GM06990 (cell line): ENCODE results near the gene PDE6B.

ENCODE experiments used
- DNase-seq: peaks from one replicate; pipeline ENCODE4 v3.0.0-alpha.2; 2011; ENCODE audit not compliant: insufficient read length; ENCODE audit errors: extremely low read depth
- H3K27me3 ChIP-seq: replicated peaks from 2 replicates; pipeline ENCODE4 v1.6.0; 2011; ENCODE audit warnings: low read length; ENCODE audit not compliant: control insufficient read depth, insufficient read depth
- H3K36me3 ChIP-seq: 2 replicates; pipeline ENCODE4 v1.5.1; 2011; ENCODE audit warnings: low read length; ENCODE audit not compliant: control insufficient read depth, insufficient read depth
- H3K4me3 ChIP-seq: replicated peaks from 2 replicates; pipeline ENCODE4 v1.5.1; 2011; ENCODE audit warnings: low read depth, mild to moderate bottlenecking, control low read depth, low read length
- TF ChIP-seq, protein P1 (sequence below): IDR thresholded peaks from 2 replicates; pipeline ENCODE4 v1.5.1; 2011; ENCODE audit warnings: low read length, control low read depth, mild to moderate bottlenecking, inconsistent platforms; ENCODE audit not compliant: insufficient read depth, poor library complexity, severe bottlenecking

PDE6B gene

GRCh38 chr4:712093-712492 lies 86.7 kb downstream of the PDE6B start:
- DNase-seq, result no peak
- H3K27me3 ChIP-seq, result no peaks in the 10 kb centered on the region
- TF ChIP-seq, protein P1, sequence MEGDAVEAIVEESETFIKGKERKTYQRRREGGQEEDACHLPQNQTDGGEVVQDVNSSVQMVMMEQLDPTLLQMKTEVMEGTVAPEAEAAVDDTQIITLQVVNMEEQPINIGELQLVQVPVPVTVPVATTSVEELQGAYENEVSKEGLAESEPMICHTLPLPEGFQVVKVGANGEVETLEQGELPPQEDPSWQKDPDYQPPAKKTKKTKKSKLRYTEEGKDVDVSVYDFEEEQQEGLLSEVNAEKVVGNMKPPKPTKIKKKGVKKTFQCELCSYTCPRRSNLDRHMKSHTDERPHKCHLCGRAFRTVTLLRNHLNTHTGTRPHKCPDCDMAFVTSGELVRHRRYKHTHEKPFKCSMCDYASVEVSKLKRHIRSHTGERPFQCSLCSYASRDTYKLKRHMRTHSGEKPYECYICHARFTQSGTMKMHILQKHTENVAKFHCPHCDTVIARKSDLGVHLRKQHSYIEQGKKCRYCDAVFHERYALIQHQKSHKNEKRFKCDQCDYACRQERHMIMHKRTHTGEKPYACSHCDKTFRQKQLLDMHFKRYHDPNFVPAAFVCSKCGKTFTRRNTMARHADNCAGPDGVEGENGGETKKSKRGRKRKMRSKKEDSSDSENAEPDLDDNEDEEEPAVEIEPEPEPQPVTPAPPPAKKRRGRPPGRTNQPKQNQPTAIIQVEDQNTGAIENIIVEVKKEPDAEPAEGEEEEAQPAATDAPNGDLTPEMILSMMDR, result no peak
- H3K36me3 ChIP-seq, result peaks cover 4% of the 10 kb centered on the region
- no peak overlapping the region for H3K4me3 ChIP-seq

- peaks cover 4% of the 10 kb centered on the region for H3K36me3 ChIP-seq
- TF ChIP-seq, protein P1, result no peak
Observed at GRCh38 chr4:712916-713632, 87.7 kb downstream of the PDE6B start.

DNA sequence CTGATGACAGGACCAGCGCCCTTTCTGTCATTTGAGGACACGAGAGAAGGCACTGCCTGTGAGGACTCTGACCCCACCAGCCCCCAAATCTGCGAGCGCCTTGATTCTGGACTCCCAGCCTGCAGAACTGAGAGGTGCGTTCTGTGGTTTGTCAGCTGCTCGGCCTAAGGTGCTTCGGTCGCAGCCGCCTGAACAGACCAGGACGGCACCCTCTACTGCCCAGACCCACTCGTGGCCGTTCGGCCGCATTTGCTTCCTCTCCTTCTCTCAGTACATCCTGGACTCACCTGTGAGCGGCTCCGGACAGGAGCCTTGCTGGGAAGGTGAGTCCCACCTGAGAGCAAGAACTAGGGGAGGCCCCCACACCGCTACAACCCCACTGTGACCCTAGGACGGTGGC lies 88.7 kb downstream of the PDE6B start:
- Histone ChIP-seq H3K36me3 (peaks cover 4% of the 10 kb centered on the region), H3K4me3 (no peak overlapping the region)
- TF ChIP-seq, protein P1, result no peak

More at GRCh38 chr4:712916-713632, 87.7 kb downstream of the PDE6B start:
- Histone ChIP-seq H3K4me3 (no peak overlapping the region), H3K27me3 (no peaks in the 10 kb centered on the region)
- no peak for DNase-seq

DNA sequence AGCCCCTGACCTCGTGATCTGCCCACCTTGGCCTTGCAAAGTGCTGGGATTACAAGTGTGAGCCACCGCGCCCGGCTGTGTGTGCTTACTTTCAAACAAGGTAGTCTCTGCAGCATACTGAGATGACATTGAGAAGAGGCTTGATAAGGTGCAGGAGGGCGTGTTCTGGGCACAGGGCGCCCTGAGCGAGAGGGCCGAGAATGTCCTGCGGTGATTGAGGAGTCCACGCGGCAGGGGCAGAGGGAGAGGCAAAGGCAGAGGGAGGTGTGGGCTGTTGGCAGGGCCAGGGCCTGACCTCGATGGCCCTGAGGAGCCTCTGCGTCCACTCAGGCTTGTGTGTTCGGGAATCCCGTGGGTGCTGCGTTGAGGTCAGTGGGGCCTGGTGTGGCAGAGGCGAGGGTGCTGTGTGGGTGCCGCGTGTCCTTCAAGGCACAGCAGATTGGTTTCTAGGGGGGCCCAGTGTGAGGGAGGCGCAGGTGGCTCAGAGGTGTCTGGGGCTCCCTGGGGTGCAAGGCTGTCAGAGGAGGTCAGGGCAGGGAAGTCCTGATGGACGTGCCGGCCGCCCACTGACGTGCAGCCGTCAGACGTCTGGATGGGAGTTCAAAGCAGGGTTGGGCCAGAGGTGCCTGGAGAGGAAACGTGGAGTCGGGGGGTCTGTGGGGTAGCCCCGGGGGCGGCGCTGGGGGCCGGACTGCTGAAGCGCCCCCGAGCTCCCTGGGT lies 92.4 kb downstream of the PDE6B start:
- DNase-seq, result no peak
- Histone ChIP-seq H3K27me3 (no peaks in the 10 kb centered on the region), H3K4me3 (no peak overlapping the region), H3K36me3 (peaks cover 10% of the 10 kb centered on the region)
- TF ChIP-seq, protein P1, result no peak

More for the DNA sequence above, 88.7 kb downstream of the PDE6B start:
- H3K27me3 ChIP-seq, result no peaks in the 10 kb centered on the region
- no peak for DNase-seq

DNA sequence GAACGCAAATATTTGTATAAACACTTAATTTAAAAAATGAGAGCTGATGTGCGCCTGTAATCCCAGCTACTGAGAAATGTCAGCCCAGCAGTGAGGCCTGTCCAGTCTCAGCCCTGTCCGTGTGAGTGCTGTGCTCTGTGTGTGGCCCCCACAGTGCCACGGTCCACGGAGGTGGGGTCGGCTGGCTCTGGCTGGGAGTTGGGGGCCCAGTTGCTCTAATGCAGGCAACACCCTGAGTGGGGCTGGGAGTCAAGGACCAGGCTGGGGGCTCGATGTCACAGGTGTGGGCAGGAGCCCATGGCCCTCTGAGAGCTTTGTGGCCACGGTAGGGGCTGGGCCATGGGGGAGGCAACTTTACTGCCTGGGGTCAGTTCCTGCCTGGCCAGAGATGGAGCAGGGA lies 93.1 kb downstream of the PDE6B start:
- TF ChIP-seq, protein P1, result no peak

More for the DNA sequence above, 93.1 kb downstream of the PDE6B start:
- Histone ChIP-seq H3K27me3 (no peaks in the 10 kb centered on the region), H3K36me3 (peaks cover 12% of the 10 kb centered on the region), H3K4me3 (no peak overlapping the region)
- DNase-seq, result no peak
